GM18867 (cell line): ENCODE measurements around the gene CALML5.

Experiments
- ATAC-seq: cut with Tn5 transposase; IDR thresholded peaks from one replicate; pipeline ENCODE4 v1.9.1; 2021; ENCODE audit warnings: mild to moderate bottlenecking, moderate library complexity; ENCODE audit not compliant: unreplicated experiment

Gene CALML5

DNA sequence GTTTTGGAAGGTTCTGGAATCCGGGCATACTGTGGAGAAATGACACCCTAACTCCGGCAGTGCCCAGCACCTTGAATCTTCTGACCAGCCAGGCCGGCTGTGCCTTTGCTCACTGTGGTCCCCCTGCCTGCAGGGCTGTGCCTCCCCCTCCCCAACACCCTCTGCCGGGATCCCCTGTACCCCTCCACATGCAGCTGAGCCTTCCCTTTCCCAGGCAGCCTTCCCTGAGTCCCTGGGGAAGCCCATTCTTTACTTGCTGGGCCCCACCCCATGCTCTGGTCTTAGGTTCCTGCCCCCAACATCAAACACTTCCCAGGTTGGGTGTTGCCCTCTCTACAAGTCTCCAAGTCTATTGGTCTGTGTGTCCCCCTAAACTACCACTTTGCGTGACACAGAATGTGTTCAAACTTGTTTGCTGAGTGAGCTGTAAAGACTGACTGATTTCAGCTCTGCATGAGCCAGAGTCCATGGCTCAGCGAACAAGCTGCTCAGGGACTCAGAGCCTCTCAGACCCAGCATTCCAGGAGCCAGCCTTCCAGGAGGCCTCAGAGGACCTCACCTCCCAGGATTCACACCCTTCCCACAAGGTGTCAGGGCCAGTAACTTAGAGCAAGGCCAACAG is 31.6 kb downstream of the CALML5 start:
- ATAC-seq = no peak

DNA sequence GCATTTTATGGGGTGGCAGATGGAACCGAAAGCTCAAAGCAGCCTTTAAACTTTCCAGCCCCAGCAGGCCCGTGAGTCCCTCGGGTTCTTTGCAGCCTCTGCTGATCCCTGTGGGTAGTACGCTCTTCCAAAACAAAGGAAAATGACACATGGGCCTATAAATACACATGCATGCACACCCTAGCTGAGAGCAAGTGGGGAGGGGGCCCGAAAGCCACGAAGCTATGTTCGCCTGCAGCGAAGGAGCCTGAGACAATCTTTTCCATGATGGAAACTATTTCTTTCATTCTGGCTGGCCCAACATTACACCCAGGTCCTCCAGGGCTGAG is 32.2 kb downstream of the CALML5 start:
- ATAC-seq = no peak

DNA sequence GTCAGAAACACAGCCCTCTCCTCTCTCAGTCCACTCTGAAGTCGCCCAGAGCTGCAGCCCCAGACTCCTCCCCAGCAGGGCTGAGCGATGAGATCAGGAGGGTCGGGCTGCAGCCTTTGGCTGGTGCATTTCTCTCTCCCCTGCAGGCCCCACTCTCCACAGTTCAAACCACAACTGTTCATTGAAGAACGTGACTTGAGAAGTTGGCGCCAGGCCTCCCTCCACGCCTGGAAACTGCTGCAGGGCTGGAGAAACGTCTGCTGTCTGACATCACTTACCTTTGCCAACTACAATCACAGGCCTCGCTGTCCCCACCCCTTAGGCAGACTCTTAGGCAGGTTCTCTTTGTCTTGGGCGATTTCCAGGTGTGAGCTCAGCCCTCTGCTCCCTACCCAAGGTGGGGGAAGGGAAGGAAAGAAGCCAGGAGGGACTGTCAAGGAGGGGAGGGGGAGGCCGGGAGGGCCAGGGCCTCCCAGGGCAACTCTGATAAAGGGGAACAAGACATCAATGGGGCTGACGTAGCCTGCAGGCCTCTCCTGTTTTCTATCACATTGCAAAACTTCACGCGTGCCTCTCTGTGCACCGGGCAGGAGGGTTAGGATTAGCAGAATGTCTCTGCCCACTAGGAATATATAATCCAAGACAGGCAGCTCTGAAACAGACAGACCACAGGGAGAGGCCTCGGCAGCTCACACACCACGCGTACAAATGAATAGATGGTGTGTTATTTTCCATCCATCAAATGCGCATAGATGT is 32.7 kb downstream of the CALML5 start:
- no peak for ATAC-seq

DNA sequence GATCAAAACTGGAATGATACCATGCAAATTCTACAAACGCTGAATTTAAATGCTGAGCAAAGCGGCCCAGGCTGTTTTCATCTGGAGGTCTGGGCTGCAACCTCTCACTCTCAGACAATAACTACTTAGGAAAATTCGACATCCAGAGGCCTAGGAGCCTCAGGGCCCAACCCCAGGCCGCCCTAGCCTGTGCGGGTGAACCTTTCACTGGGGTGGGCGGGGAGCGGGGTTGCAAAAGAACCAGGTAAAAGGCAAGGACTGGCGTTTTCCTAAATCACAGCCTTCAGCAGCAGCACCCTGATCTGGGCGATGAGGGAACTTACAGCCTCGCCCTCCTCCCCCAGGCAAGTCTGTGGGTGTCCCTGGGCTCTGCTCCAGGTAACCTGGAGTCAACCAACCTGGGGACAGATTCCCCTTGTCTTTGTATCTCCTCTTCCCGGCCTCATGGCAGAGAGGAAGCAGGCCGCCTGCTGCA is 33.4 kb downstream of the CALML5 start:
- ATAC-seq = no peak

DNA sequence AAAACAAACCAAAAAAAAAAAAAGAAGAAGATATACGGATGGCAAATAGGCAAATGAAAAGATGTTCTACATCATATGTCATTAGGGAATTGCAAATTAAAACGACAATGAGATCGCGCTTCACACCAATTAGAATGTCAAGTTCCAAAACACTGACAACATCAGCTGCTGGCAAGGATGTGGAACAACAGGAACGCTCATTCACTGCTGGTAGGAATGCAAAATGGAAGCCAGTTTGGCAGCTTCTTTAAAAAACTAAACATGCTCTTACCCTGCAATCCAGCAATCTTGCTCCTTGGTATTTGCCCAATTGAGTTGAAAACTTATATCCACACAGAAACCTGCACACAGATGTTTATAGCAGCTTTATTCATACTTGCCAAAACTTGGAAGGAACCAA is 34.8 kb downstream of the CALML5 start:
- no peak for ATAC-seq

DNA sequence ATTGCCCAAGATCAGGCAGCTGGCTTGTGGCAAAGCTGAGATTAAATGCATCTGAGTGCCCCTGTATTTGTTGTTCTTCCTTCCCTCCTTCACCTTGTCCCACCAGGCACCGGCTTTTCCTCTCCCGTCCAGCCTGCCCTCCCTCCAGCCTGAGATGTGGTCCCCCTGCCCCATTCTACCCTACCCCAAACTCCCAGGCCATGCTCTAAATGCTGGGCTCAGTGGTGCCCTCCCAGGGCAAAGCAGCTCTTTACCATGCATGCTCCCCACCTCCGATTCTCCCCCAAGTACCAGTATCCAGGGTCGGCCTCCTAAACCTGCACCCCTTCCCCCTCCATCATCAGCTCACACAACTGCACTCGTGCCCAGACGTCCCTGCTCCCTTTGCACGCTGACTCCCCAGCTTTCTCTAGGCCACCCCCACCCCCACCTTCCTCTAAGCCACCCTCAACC is 36.5 kb downstream of the CALML5 start:
- ATAC-seq = no peak

DNA sequence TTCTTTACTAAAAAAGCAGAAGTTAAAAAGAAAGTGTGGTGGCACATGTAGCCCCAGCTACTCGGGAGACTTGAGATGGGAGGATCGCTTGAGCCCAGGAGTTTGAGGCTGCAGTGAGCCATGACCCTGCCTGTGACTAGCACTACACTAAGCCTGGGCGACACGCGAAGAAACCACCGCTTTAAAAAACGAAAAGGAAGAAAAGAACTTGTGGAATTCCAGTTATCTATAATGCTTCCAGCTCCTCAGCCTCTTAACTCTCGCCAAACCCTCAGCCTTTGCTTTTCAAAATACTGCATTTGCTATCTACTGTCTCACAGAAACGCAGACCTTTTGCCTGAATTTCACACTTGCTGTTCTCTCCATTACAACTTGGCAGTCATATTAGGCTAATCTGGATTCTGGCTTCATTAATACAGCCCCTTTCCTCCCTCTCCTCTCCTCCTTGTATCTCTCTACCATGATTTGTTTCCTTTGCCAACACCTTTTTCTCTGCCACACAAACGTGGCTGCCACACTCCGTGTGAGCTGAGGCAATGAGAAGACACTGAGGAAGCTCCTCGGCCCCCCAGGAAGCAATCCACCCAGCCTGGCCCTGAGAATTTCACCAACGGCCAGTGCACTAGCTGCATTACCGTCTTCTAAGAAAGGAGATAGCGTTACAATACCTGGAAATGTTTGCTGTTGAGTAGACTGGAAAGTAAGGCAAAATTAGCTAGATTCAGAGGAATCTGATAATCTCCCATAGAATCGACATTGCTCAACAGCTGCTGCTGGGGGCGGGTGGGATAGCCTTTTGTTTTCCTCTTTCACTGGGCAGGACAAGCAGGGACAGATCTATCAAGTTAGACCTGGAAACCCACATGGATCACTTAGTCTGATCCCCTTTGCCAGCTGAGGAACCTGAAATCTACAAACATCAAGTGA is 37.2 kb downstream of the CALML5 start:
- ATAC-seq = no peak

DNA sequence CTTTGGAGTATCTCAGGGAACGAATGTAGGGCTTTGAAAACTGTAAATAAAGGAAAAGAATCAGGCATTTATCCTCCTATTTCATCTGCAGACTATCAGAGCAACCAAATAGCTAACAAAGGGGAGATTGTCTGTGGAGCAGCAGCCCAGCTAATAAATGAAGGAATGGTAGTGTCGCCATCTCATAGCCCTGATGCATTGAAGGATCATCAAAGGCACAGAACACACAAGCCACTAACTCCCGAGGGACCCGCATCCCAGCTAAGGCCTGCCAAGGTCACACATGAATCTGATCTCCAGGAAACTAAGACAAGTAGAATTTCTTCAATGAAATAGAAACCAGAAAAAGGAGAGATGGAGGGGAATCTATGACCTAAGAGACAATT is 38.2 kb downstream of the CALML5 start:
- ATAC-seq = no peak

DNA sequence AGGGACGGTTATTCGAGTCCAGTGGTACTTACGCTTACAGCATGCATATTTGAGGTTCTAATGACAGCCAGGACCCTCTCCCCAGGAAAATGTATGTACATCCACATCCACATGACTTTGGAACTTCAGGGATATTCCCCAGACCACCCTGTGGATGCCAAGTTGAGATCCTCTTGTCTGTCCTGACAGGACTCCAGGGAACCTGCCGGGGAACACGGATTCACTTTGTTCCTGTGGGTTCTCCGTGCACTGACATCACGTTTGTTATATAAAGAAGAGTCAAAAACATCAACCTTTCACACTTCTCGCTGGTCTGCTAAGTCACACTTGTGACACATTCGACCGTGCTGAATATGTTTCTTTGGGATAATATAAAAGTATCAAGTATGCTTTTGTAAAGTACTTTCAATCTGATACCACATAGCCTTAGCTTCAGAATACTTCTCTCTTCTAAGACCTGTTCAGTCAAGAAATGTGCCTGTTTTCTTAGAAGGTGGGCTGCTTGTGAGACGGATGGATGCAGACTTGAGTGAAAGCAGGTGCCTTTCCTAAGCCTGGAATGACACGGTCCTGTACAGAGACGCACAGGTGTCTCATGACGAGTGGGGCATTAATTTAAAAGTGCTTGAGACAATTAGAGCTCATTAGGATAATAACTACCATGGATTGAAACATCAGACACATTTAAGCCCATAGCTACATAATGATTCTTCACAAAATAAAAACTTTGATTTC is 38.7 kb downstream of the CALML5 start:
- ATAC-seq = no peak

DNA sequence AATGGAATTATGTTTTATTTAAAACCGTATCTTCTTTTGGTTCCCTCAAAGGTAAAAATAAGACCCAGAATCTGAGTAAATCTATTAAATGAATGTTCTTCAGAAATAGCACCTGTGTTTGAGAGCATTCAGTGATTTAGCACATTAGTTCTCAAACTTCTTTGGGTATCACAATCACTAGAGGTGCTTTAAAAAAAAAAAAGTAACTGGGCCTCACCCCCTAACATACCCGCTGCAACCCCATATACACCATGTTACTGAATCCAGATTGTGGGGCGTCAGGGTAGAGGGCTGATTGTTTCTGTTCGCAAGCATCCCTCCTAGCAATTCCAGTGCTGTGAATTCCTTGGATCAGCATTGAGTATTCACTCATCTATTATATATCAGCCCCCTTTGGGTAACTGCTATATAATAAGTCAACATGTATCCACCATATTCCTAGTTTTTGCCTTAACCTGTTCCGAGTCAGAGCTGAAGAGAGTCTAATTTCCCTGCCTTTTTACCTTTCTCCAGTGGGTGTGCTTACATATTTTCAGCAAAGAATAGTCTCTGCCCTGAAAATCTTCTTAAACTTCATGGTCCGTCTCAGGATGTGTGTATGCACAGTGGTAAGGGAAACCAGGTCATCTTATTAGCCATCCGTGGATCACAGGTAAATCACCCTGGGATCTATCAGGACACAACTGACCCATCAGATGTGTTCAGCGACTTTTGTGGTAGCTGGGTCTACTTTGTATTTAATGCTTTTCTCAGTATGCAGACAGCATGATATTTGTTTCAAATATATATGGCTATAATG is 40.2 kb downstream of the CALML5 start:
- no peak for ATAC-seq

DNA sequence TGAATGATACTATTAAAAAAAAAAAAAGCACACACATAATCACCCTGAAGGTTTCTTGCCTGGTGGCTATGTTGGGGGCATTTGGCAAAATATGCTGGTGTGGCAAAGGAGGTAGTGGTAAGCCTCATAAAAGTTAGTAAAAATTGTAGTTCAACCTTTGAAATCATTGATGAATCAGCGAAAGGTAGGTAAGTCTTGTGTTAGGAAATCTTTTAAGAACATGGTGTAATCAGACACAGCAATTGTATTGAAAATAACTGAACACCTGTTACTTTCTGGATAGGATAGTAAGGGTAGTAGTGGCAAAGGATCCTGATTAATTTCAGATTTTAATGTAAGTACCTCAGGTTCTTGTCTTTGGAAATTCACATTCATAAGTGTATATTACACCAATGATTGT is 40.9 kb downstream of the CALML5 start:
- ATAC-seq = no peak

DNA sequence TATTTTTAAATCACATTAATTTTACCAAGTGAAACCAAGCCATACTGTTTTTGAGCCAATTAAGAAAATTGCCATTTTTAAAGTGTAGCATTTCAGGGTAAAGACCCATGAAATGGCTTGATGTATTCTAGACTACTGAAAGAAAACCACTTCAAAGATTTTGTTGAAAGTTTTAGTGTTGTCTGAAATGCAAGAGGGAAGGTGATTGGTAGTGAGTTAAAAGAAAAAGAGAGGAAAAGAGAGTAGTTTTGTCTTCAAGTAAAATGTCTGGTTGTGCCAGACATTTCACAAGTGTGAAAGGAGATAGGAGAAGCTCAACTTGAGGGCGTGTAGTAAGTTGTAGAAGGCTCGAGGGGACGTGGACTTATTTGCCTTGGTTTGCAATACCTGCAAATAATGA is 41.6 kb downstream of the CALML5 start:
- ATAC-seq = no peak

DNA sequence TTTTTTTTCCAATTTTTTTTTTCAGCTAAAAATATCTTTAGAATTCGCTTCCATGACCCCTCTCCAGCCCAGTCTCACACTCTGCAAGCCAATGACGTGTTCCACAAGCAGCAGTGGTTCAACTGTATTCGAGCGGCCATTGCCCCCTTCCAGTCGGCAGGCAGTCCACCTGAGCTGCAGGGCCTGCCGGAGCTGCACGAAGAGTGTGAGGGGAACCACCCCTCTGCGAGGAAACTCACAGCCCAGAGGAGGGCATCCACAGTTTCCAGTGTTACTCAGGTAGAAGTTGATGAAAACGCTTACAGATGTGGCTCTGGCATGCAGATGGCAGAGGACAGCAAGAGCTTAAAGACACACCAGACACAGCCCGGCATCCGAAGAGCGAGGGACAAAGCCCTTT is 42.8 kb downstream of the CALML5 start:
- ATAC-seq = no peak

DNA sequence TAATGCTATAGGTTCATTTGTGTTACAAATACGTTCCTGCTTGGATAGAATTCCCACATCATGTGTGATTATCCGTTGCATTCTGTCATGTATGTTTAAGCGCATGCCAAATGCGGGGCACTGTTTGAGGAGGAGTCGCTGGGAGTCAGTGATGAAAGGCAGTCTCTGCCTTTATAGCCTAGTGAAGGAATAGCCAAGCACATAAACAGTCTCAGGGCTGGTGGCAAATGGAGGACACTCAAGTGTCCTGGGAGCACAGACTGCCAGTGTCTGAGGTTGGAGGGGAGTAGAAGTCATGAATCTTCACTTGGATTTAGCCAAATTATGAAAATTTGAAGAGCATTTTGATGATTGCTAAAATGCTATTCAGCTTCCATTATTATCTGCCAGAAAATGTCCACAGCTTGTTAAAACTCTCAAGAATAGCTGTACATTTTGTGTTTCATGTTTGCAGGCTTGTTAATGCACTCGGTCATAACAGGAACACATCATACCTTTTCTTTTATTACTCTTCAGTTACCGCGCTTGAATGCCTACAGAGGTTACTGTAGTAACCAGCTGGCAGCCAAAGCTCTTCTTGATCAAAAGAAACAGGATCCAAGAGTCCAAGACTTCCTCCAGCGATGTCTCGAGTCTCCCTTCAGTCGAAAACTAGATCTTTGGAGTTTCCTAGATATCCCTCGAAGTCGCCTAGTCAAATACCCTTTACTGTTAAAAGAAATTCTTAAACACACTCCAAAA is 45.5 kb downstream of the CALML5 start:
- no peak for ATAC-seq

DNA sequence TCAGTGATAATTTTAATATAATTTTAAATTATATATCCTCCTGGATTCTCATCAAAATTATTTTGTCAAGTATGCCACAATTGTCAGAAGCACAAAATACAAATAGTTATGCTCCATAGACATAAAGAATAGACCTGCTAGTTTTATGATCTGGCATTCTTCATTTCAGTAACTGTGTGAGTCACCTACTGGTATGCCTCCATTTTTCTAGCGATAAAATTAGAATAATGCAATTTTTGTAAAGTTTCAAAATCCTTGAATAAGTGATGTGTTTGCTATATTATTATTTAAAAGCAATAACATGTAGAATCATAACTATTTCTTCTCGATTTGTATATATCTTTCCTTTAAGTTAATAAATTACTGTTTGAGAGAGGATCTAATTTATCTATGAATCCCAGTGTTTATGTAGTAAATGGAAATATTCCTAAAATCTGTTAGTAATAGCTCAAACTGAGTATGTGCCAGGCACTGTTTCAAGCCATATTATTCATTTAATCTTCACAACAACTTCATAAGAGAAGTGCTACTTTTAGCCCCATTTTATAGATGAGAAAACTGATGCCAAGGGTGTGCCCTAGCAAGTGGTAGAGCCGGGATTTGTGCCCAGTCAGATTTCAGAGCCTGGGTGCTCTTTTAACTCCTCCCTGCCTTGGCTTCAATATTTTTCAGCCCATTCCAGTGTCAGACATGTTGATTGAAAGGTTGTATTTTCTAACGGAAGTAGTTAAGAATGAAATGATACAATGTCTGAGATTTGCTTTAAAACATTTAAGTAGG is 48.6 kb downstream of the CALML5 start:
- no peak for ATAC-seq

DNA sequence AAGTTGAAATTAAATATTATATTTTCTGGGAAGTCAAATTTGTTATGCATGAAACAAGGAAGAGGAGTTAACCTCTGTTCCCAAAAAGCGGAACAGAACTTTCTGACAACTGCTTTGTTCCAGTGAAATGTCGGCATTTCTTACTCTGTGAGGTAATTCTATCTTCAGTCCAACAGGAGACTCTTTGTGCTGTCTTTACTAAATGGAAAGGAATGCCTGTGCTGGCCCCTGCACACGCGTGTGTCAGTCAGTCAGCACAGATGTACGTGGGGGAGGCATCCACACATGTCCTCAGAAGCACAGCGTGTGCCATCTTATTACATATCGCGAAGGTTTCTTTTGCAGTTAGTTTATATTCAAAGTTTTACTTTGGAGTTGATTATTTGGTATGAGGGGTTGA is 49.5 kb downstream of the CALML5 start:
- no peak for ATAC-seq

DNA sequence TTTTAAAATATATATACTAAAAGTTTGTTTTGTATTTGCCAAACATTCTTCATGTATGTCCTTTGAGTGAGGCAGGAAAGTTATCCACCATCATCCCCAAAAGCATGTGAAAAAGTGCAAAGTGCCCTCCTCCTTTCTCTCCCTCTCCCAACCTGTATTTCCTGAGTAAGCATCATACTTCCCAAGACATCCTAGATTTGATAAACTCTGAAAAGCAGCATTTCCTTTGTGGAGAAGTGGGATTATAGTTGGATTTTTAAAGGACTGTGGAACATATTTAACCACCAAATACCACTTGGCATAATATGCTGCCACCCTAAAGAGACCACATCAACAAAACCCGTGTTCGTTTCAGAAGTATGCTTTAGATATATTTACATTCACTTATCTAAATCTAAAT is 50.1 kb downstream of the CALML5 start:
- ATAC-seq = no peak
